ENCODE results near the gene BRME1. TPM values are rescaled to one million over a fixed set of nuclear protein-coding genes. Genes with fewer than 3 reads are reported as not detected.

Gene BRME1
- total and polyA plus RNA-seq, 2 of the 13 experiments (the other 11 are each of a cell fraction or from before 2014, with no cell fraction given): 0.74 to 1.5 TPM

- TF ChIP-seq JUN (CRISPR knock-in tag; IDR thresholded peaks at IDR 0.05) (no peak), NR0B2 (CRISPR knock-in tag; IDR thresholded peaks at IDR 0.05) (no peak), ZNF44 (CRISPR knock-in tag; IDR thresholded peaks at IDR 0.05) (no peak), SRF (IDR thresholded peaks at IDR 0.05; ENCODE audit: low read depth, low read length) (no peak), ZNF567 (CRISPR knock-in tag; IDR thresholded peaks at IDR 0.05; ENCODE audit: borderline replicate concordance) (no peak), ZNF468 (CRISPR knock-in tag; IDR thresholded peaks at IDR 0.05) (no peak), RFX3 (CRISPR knock-in tag; IDR thresholded peaks at IDR 0.05) (no peak), SP5 (CRISPR knock-in tag; IDR thresholded peaks at IDR 0.05; ENCODE audit: borderline replicate concordance, low read depth) (peak; percentile 23; the same call in 1 of the 2 replicates), SKI (IDR thresholded peaks at IDR 0.05; ENCODE audit: partially characterized antibody) (no peak), PHF20 (CRISPR knock-in tag; IDR thresholded peaks at IDR 0.05) (0 out of 2 replicates have a peak, but pooled peaks have one; percentile 19), BRCA1 (CRISPR knock-in tag; IDR thresholded peaks at IDR 0.05) (no peak), ZNF678 (CRISPR knock-in tag; IDR thresholded peaks at IDR 0.05) (no peak), ZNF574 (CRISPR knock-in tag; IDR thresholded peaks at IDR 0.05) (no peak), GABPA (IDR thresholded peaks at IDR 0.05; ENCODE audit: low read depth, low read length) (no peak), GABPA (CRISPR knock-in tag; IDR thresholded peaks at IDR 0.05; ENCODE audit: low read depth) (no peak), PRMT3 (CRISPR knock-in tag; IDR thresholded peaks at IDR 0.05; ENCODE audit: borderline replicate concordance, low read depth) (no peak)
- TF ChIP-seq, protein P1, sequence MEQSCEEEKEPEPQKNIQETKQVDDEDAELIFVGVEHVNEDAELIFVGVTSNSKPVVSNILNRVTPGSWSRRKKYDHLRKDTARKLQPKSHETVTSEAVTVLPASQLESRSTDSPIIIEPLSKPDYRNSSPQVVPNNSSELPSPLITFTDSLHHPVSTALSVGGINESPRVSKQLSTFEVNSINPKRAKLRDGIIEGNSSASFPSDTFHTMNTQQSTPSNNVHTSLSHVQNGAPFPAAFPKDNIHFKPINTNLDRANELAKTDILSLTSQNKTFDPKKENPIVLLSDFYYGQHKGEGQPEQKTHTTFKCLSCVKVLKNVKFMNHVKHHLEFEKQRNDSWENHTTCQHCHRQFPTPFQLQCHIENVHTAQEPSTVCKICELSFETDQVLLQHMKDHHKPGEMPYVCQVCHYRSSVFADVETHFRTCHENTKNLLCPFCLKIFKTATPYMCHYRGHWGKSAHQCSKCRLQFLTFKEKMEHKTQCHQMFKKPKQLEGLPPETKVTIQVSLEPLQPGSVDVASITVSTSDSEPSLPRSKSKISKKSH (CRISPR knock-in tag; IDR thresholded peaks at IDR 0.05; ENCODE audit: borderline replicate concordance): no peak
- TF ChIP-seq, protein P2, sequence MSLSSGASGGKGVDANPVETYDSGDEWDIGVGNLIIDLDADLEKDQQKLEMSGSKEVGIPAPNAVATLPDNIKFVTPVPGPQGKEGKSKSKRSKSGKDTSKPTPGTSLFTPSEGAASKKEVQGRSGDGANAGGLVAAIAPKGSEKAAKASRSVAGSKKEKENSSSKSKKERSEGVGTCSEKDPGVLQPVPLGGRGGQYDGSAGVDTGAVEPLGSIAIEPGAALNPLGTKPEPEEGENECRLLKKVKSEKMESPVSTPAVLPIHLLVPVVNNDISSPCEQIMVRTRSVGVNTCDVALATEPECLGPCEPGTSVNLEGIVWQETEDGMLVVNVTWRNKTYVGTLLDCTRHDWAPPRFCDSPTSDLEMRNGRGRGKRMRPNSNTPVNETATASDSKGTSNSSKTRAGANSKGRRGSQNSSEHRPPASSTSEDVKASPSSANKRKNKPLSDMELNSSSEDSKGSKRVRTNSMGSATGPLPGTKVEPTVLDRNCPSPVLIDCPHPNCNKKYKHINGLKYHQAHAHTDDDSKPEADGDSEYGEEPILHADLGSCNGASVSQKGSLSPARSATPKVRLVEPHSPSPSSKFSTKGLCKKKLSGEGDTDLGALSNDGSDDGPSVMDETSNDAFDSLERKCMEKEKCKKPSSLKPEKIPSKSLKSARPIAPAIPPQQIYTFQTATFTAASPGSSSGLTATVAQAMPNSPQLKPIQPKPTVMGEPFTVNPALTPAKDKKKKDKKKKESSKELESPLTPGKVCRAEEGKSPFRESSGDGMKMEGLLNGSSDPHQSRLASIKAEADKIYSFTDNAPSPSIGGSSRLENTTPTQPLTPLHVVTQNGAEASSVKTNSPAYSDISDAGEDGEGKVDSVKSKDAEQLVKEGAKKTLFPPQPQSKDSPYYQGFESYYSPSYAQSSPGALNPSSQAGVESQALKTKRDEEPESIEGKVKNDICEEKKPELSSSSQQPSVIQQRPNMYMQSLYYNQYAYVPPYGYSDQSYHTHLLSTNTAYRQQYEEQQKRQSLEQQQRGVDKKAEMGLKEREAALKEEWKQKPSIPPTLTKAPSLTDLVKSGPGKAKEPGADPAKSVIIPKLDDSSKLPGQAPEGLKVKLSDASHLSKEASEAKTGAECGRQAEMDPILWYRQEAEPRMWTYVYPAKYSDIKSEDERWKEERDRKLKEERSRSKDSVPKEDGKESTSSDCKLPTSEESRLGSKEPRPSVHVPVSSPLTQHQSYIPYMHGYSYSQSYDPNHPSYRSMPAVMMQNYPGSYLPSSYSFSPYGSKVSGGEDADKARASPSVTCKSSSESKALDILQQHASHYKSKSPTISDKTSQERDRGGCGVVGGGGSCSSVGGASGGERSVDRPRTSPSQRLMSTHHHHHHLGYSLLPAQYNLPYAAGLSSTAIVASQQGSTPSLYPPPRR (CRISPR knock-in tag; IDR thresholded peaks at IDR 0.05; ENCODE audit: borderline replicate concordance): no peak
- TF ChIP-seq, protein P3, sequence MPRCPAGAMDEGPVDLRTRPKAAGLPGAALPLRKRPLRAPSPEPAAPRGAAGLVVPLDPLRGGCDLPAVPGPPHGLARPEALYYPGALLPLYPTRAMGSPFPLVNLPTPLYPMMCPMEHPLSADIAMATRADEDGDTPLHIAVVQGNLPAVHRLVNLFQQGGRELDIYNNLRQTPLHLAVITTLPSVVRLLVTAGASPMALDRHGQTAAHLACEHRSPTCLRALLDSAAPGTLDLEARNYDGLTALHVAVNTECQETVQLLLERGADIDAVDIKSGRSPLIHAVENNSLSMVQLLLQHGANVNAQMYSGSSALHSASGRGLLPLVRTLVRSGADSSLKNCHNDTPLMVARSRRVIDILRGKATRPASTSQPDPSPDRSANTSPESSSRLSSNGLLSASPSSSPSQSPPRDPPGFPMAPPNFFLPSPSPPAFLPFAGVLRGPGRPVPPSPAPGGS (CRISPR knock-in tag; IDR thresholded peaks at IDR 0.05): no peak; the same call in 1 of the 2 replicates
Observed at GRCh38 chr19:13899393-13899792, 6.5 kb downstream of the BRME1 start (continued).
